GM21367 (cell line): ENCODE data around the gene RASA3.
"Not testable (repeated sequence)": the region's sequence is repeated elsewhere in the genome, so short reads cannot be mapped to it uniquely, and the experiment has no call there.

Experiments
- ATAC-seq: cut with Tn5 transposase; IDR thresholded peaks from one replicate; pipeline ENCODE4 v1.9.1; 2021; ENCODE audit not compliant: unreplicated experiment

Gene RASA3

GRCh38 chr13:114087430-114087829 is 45.0 kb downstream of the RASA3 start:
- ATAC-seq = no peak

GRCh38 chr13:114082849-114083645 is 49.4 kb downstream of the RASA3 start:
- no peak for ATAC-seq

- ATAC-seq = no peak
Measured at GRCh38 chr13:114081761-114082681, 50.4 kb downstream of the RASA3 start.

- no peak for ATAC-seq
Measured at GRCh38 chr13:114080739-114081561, 51.5 kb downstream of the RASA3 start.

- ATAC-seq = no peak
Measured at GRCh38 chr13:114079601-114080536, 52.6 kb downstream of the RASA3 start.

GRCh38 chr13:114078461-114079451 is 53.7 kb downstream of the RASA3 start:
- ATAC-seq = no peak

- ATAC-seq = no peak
Measured at GRCh38 chr13:114077933-114078325, 54.5 kb downstream of the RASA3 start.

- ATAC-seq = no peak
Measured at GRCh38 chr13:114077099-114077932, 55.1 kb downstream of the RASA3 start.

GRCh38 chr13:114076329-114077090 is 55.9 kb downstream of the RASA3 start:
- ATAC-seq = no peak

GRCh38 chr13:114075811-114076210 is 56.6 kb downstream of the RASA3 start:
- ATAC-seq = not testable (repeated sequence)

- ATAC-seq = no peak
Measured at GRCh38 chr13:114074671-114075315, 57.6 kb downstream of the RASA3 start.

GRCh38 chr13:114073881-114074612 is 58.4 kb downstream of the RASA3 start:
- ATAC-seq = no peak

GRCh38 chr13:114072421-114072820 is 60.0 kb downstream of the RASA3 start:
- no peak for ATAC-seq

- no peak for ATAC-seq
Measured at GRCh38 chr13:114071991-114072390, 60.4 kb downstream of the RASA3 start.

- ATAC-seq = no peak
Measured at GRCh38 chr13:114071410-114071809, 61.0 kb downstream of the RASA3 start.
